ENCODE results near the gene NRDE2.

Gene NRDE2

DNA sequence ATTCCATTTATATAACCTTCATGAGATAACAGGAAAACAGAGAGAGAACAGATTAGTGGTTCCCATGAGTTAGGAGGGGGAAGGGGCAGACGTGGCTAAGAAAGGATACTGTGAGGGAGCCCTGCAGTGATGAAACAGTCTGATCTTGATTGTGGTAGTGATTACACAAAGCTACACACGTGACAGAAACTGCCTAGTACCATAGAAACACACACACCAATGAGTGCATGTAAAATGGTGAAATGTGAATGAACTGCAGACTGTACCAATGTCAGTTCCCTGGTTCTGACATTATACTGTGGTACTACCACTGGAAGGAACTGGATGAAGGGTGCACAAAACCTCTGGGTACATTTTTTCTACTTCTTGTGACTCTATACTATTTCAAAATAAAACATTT is 36.9 kb downstream of the NRDE2 start:
- DNase-seq = no peak

DNA sequence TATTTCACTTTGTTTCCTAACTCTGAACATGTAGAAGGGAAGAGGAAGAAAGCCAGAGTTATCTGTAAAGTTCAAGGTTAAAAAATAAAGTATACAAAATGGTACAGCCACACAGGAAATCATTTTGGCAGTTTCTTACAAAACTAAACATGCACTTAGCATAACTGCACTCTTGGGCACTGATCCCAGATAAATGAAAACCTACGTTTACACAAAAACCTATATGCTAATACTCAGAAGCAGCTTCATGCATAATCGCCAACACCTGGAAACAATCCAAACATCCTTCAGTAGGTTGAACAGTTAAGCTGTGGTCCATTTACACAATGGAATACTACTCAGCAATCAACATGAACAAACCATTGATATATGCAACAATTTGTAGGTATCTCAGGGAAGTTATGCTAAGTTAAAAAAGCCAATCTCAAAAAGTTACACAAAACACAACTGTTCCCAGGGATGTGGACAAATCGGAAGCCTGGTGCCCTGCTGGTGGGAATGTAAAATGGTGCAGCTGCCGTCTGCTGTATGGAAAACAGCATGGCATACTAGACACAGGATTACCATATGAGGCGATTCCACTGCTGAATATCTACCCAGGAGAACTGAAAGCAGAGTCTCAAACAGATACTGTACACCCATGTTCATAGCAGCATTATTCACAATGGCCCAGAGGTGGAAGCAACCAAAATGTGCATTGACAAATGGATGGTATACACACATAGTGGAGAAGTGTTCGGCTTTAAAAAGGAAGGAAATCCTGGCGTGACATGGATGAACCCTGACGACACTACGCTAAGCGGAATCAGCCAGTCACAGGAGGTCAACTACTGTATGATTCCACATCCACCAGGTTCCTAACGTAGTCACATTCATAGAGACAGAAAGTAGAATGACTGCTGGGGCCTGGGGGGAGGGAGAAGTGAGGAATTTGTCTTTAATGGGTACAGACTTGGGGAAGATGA is 37.7 kb downstream of the NRDE2 start:
- DNase-seq = peak; percentile 22 to 59

DNA sequence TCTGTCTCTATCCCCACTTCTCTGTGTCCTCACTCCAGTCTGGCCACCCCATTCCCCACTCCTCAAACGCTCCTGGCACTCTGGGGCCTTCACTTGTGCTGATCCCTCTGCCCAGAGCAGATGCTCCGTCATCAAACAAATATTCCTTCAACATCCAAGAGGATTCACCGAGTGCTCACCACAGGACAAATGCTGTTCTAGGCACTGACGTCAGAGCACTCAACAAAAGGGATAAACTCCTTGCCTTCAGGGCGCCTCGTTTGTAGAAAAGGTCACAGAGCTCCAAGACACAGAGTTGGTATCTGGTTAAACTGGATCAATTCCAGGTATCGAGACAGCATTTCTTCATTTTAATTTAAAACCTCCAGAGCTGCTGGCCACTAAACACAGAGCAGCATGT is 40.0 kb downstream of the NRDE2 start:
- no peak for DNase-seq

DNA sequence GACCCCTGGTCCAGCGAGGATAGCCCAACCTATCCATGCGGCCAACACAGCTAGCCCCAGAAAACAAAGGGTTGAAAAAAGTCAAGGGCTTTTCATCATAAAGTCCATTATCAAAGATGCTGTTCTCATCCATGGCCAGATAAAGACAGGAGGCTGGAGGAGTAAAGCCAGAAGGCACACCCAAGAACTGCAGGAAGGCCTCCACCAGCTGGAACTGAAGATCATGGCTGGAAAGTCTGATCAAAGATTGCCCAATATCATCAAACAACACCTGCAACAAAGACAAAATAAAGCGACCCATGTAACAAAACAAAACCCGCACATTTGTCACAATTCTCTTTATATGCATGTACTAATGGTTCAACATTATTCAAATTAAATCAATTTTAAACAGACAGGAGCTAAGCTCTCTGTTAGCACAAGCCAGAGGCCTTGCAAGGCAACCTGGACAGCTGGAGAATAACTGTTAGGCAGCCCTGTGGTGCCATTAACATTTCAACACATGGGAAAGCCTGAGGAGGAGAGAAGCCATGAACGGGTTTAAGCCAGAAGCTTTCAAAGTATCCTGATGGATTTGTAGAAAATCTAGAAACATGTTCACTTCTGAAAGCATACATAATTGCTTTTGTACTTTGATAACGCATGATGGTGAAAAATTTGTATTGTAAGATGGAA is 41.3 kb downstream of the NRDE2 start:
- DNase-seq = no peak

DNA sequence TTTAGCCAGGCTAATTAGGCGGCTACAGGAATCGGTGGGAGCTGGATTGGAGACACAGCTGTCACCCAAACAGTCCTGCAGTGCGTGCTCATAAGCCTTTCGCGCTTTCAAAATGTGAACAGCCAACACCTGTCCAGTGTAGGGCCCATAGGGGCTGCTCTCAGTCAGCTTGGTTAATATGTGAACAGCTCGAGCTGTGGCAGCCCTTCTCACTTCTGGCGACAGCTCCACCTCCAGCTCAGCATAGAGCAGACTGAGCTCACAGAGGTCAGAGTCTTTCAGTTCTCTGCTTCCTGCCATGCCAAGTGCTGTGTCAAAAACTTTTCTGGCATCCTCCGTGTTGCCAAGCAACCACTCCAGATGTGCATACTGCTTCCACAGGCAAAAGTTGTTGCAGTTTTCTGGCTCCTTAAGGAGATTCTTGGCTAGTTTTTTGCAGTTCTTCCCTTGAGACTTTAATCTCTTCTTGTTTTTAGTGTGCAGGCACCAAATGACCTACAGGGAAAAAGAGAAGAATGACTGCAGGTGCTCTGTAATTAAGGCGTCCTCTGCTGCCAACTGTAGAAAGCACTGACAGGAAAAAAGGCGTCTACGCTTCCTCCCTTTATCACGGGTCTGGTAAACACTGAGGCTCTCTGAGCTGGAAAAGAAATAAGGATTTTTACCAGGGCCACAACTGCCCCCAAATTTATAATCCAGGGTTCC is 42.9 kb downstream of the NRDE2 start:
- DNase-seq = no peak

DNA sequence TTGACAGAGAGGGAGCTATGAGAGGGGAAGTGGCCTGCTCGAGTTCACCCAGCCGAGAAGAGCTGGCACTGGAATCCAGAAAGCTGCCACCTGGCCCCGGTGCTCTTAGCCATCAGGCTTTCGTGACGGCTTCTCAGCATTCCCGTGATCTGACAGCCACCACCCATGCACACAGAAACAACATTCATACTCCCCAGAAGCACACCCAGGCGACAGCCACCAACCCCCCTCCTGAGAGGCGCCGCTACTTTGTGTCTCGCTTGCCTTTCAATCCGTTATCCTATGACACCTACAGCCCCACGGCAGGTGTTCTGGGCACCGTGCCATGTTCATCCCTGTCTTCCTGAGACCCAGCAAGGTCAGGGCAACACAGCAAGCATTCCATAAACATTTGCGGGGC is 44.0 kb downstream of the NRDE2 start:
- no peak for DNase-seq

DNA sequence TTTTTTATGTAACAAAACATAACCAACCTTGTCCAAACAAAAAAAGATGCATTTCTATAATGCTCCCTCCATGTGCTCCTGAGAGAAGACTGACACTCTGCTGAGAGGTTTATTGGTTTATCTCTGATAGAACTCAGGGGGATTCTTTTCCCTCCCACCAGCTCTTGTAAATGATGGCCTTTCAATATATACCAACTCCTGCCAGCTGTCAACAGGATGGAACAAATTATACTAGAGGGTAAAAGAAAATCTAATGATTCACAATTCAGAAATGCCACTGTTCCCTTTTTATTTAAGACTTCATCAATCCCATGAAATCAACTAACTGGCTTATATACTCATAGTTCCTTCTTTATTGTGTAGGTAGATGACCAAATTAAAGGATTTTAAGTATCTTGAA is 50.0 kb downstream of the NRDE2 start:
- DNase-seq = no peak

DNA sequence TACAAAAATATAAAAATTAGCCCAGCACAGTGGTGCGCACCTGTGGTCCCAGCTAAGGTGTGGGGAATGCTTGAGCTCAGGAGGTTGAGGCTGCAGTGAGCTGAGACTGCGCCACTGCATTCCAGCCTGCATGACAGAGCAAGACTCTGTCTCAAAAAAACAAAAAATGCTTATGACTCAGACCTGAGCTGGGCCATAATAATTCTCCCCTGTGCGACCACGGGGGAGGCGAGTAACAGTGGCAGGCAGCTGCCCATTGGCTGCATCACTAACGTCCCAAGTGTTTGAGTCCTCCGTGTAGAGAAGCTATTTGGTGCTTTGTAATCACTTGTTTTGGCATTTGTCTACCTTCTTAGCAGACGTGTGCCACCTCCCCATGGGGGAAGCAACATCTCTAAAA is 50.5 kb downstream of the NRDE2 start:
- DNase-seq = no peak

DNA sequence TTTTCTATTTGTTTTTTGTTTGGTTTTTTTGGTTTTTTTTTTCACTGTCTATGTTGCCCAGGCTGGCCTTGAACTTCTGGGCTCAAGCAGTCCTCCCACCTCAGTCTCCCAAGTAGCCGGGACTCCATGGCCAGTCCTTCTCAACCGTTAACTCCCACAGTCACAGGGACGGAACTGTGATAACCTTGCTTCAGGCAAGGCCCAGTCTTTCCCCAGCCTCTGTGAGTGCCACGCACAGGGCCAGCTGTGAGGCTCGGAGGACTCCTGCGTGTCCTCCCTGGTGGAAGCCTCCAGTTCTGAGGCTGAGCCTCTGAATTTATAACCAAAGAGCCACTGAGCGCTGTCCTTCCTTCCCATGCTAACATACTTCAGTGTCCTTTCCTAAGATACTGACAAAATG is 51.6 kb downstream of the NRDE2 start:
- no peak for DNase-seq

DNA sequence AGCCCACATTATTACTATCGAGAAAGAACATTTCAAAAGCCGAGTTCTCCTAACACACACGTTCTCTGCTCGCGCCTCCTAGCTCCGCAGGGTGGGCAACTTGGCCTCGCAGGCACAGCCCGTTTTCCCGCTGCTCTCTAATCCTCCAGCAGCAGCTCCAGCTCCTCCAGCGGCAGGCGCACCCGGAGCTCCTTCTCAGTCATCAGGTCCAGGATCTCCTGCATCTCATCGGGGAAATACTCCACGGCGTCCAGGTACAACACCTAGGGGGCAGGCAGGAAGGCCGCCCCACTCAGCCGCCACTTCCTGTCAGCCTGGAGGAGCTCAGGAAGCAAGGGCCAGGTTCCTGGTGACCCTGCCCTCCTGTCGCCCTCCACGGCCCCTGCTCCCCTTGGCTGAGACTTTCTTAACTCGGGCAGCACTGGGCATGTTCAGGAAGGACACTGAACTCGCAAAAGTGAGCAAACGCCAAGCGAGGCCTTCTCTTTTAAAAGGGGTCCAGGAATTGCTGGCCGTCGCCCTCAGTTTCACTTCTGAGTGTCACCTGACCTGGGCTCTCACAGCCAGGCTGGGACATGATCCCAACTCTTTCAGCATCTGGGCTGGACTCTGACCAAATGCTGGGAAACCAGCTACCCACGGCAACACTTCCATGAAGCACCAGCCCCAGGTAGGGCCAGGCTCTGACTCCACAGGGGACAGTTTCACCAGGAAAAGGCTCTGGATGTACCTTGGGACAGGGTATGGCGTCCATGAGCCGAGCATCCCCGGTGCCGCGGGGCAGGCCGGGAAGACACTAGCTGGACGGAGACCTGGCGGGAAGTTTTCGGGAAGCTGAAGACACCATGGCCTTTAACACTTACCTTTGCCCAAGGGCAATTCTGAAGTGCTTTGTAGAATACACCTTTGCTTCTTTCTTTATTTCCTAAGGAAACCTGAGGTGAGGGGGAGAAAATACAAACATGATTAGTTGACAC is 53.3 kb downstream of the NRDE2 start:
- no peak for DNase-seq

DNA sequence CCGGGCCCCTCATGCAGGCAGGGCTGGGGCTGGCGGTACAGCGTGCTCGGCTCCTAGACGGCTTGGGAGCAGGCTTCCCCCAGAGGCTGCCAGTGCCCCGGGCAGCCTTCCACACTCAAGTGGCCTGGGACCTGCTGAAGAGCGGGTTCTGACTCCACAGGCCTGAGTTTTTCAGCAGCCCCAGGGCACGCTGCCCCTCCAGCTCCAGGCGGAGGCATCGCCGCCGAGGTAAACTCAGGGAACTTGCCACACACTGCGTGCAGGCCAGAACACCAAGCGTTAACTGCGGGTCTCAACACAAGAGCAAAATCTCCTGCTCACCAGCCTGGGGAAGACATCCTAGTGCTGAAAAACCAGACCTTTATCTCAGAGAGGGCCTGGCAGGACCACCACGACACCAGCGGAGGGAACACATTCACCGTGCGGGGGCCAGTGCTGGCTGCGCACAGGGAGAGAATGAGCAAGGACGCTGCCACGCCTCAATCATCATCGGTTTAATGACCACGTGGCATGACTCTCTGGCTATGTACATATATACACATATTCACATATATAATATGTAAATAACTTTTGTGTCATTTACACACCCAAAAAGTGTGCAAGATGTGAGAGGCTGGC is 54.1 kb downstream of the NRDE2 start:
- DNase-seq = no peak

DNA sequence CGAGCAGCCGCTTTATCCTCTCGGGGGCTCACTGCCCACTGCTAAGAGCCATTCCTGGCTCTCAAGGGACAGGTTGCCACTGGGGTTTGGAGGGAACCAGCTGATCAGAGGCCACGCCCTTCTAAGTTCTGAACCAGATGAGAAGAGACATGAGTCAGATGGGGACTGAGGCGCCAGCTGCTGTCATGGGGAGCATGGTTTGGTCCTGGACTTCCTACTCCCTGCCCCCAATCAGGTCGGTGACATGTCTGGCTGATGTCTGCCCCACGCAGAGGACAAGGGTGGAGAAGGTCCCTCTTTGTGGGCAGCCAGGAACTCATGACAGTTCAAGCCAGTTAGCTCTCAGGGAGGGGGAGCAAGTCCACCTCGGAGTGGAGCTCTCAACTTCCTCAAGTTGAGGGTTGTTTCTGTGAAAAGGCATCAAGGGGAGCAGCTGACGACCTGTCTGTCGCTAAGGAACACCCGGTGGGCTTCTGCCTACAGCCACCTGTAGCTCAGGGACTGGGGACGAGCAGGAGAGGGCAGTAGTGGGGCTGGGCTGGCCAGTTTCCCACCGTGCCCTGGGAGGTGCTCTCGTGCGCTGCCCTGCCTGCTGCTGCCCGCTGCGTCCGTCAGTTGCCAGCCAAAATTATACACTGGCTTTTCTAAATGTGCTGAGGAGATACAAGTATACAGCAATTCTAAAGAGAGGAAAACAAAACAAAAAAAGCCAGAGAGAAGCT is 54.9 kb downstream of the NRDE2 start:
- DNase-seq = no peak

DNA sequence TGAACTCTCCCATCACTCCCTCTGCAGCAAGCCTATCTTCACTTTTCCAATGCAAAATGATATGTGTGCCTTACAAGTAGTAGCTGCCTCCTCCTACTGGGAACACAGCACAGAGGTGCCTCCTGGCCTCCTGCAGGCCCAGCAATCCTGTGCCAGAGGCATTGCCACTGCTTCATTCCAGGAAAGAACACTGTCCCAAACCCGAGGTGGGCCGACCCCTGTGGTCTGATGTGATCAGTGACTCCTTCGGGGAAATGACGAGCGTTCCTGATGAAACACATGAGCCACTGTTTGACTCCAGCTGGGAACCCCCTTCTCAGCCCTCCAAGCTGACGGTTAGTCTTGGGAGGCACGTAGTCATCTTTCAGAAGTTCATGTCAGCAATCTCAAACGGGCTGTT is 55.9 kb downstream of the NRDE2 start:
- DNase-seq = no peak

DNA sequence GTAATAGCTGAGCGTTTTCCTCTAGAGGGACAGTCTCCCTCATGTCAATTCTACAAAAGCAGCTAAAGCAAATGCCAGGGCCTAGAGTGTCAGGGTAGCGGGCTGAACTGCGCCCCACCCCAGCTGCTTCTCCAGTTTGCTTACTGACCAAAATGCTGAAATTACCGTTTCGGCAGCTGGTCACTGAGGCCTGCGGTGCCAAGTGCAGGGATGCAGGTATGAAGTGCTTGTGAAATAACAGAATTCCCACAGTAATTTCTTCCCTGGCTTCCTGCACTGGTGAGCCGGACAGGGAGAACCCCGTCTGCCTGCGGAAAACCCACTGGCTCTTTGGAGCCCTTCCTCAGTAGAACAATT is 56.3 kb downstream of the NRDE2 start:
- no peak for DNase-seq

DNA sequence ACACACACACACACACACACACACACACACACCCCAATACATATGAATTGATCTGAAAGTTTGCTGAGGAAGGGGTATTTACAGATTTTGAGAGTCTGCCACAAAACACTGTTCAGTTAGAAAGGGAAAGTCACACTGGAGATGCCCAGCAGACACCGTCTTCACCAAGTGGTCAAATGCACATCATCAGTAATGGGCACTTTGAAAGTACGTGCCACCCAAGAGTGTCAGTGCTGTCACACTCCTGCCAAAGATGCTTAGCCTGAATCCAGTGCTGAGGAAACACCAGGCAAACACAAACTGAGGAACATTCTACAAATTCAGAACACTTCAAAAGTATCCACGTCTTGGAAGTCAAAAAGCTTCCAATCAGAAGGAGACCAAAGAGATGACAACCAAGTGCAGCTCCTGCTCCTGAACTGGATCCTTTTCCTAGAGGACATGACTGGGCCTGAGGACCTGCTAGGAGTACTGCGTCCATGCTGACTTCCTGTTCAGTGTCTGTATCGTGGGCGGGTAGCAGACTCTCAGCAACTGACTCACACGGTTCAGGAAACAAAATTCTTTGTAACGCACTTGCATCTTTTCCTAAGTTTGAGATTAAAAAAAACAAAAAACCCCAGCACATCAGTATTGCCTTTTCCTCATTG is 56.8 kb downstream of the NRDE2 start:
- no peak for DNase-seq

DNA sequence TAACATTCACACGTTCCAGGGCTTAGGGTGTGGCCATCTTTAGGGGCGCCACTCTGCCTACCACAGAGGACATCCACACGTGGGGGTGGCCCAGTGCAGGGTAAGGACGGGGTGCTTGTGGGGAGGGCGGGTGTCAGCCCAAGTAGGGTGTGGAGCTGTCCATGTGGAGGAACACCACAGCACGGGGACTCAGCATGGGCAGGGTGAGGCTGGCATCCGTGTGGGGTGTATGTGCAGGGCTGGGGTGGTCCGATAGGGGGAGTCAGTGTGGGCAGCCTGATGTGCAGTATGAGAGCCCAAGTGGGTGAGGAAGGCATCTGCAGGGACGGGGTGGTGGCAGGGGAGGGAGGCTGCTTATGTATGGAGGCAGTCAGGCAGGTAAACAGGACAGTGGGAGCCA is 57.7 kb downstream of the NRDE2 start:
- DNase-seq = no peak

DNA sequence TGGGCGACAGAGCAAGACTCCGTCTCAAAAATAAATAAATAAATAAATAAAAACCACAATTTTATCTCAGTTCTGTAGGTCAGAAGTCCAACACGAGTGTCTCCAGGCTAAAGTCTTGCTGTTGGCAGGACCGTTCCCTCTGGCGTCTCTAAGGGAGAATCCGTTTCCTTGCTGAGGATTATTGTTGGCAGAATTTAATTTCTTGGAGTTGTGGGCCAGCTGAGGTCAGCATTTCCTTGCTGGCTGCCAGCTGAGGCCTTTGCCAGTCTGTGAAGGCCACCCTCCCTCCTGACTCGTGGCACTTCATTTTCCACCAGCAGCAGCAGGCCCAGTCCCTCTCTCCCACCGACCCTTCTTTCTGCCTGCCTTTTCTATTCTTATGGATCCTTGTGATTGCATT is 58.2 kb downstream of the NRDE2 start:
- DNase-seq = no peak

DNA sequence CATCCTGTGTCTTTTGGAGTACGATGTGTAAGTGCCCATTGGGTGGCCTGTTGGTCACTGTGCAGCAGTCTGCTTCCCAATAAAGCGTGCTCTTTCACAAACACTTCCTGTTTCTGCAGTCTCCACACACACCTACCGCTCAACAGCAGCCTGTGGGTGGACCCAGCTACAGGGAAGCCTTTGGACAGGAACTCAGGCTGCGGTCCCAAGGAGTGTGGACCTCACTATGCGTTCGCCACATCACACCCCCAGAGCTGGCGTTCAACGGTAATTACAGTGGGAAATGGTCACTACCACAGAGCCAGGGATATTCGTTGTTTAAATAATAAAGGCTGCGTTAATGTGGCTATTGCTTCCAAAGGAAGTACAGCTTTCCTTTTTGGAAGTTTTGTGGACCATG is 59.2 kb downstream of the NRDE2 start:
- no peak for DNase-seq

DNA sequence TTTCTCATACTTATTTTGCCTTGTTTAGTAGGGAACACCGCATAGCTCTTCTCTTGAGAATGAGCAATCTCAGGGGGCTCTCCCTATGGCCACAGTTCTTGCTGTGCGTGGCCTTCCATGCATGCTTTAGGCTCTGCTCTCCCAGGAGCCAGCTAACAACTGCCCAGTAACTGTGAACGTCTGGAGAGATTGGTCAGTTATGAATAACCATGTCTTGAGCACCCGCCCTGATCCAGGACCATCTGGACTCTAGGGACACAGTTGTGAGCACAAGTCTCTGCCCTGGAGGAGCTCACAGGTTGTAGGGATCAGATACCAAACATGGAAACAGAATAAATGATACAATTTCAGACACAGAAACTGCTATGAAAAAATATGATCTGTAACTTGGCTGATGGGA is 63.3 kb downstream of the NRDE2 start:
- no peak for DNase-seq

DNA sequence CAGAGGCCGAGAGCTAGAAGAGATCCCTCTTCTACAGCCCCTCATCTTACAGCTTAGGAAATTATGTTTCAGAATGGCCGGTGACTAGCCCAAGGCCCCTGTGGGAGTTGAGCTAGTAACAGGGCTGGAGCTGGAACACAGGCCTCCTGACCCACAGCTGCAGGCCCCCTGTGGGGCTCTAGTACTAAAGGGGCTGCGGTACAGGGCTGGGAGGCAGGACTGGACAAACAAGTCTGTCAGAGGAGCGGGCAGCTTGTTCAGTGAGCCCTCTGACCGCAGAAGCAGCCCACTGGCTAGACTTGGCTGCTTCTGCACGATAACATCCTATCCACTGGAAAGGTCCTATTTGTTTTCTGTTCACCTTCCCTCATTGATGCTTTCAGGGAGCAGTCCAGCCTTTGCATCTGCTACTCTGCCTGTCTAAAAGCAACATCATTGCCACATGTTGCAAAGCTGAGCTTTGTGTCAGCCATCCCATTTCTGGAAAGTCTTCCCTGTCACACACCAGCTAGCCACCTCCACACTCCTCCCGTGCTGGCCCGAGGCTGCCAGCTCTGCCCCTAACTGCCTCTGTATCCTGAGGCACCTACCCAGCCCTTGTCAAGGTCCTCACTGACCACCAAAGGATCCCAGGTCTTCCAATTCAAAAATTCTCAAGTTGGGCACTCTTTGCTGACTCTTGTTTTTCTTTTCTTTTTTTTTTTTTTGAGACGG is 65.1 kb downstream of the NRDE2 start:
- no peak for DNase-seq

Data from NCI-H526 (cell line).